ENCODE results near the gene ZNF334. TPM values are rescaled to one million over a fixed set of nuclear protein-coding genes. Genes with fewer than 3 reads are reported as not detected.

ZNF334 gene
- total RNA-seq, 1 donor from 2014 or later = 0.13 TPM

DNA sequence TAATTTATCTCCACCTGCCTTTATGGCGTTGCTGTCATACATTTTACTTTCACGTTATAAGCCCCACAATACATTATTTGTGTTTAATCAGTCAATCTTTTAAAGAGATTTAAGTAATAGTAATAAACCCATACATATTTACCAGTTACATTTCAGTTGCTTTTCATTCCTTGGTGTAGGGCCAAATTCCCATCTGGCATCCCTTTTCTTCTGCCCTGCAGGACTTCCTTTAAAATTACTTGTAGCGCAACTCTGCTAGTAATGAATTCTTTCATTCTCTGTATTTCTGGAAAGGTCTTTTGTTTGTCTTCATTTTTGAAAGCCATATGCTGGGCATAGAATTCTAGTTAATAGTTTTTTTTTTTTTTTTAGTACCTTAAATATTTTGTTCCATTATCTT is 24.9 kb downstream of the ZNF334 start:
- DNase-seq (ENCODE audit: low read depth in 2 of 2) = no peak

DNA sequence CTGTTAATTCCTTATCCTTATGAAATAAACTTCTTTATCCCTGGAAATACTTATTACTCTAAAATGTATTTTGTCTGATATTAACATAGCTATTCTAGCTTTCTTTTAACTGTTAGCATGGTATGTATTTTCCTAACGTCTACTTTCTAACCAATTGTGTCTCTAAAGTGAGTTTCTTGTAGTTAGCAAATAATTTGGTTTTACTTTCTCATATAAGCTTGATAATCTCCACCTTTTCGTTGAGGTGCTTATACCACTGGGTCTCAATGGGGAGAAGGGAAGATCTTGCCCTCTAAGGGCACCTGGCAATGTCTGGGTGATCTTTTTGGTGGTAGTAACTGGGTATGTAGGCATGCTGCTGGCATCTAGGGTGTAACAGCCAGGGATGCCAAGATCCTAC is 25.7 kb downstream of the ZNF334 start:
- DNase-seq (ENCODE audit: low read depth in 2 of 2) = no peak

DNA sequence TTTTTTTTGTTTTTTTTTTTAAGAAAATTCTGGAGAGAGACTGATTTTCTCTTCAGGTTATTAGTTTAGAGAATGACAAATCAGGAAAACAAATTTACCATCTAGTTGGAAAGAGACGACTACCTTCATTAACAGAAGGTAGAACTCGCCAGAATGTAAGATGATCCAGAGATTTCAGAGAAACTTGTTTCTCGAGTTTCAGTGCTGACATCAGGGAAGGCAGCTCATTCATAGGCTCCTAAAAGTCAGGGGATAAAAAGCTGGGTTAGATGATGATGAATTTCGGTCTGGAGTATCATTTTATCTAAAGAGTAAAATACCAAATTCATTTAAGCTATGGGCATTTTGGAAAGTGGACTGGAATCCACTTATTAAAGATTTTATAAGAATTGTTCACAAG is 27.9 kb downstream of the ZNF334 start:
- no peak for DNase-seq (ENCODE audit: low read depth in 2 of 2)

DNA sequence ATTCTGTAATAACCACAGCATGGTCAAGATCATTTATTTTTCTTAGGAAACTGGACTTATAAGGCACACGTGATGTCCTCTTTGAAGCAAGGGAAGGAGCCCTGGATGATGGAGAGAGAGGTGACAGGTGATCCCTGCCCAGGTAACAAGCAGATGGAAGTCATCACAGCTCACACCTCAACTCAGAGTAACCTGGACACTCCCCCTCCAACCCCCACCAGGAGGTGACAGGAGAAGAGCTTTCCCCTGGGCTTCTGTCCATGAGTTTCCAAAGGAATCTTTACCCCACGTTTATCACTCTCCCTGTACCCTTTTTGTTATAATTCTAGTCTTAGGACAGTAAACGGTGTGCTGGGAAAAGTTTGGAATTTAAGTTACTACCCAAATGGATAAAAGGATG is 28.4 kb downstream of the ZNF334 start:
- DNase-seq (ENCODE audit: low read depth in 2 of 2) = no peak

DNA sequence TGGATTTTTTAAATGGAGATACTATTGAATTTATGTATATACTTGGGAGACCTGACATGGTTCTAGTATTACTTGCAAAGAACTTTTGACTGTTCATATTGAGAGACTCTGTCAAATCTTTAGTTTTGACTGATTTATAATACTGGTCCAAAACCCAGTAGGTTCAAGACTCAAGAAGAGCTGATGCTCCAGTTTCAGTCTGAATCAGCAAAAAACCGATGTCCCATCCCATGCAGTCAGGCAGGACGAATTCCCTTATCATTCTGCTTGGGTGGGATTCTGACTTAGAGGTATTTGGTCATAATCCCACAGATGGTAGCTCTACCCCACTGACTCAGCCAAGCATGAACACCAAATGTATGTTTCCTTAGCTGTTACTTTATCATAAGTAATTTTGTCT is 29.5 kb downstream of the ZNF334 start:
- DNase-seq (ENCODE audit: low read depth in 2 of 2) = no peak

DNA sequence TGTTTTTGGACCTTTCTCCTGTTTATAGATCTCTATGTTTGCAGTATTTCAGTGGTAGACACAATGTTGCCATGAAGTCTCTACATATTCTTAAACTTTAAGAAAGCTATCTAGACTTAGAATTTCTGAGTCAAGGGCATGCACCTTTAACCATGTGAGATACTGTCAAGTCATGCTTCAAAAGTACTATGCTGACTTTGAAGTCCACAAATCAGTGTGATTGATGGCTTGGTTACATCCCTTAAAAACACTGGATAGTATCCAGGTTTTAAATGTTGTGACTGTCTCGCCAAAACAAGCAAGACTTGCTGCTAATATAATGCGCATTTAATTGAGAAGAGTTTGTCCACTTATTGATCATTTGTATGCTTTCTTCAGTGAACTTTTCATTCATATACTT is 30.5 kb downstream of the ZNF334 start:
- DNase-seq (ENCODE audit: low read depth in 2 of 2) = no peak

DNA sequence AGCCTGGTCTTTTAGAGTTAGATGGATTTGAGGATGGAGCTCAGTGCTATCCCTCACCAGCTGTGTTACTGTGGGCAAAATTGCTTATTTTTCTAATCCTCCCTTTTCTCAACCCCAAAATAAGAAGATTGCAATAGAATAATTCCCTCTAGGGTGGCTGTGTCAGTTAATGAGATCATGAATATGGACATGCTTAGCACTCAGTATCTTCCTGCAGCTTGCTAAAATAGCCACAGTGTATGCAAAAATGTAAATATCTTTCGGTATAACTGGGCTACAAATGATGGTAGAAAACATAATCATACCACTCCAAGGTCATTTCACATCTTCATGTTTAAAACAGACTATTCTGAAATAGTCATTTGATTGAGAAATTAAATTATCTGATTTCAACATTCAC is 35.7 kb downstream of the ZNF334 start:
- no peak for DNase-seq (ENCODE audit: low read depth in 2 of 2)

DNA sequence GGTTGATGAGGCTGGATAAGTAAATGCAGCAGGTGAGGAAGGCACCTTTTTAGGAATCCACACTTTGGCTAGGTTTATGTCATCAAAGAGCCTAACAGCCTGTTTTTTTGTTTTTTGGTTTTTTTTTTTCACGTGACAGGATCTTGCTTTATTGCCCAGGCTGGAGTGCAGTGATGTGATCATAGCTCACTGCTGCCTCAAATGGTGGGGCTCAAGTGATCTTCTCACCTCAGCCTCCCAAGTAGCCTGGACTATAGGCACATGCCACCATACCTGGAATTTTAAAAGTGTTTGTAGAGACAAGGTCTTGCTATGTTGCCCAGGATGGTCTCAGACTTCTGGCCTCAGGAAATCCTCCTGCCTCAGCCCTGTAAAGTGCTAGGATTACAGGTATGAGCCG is 36.1 kb downstream of the ZNF334 start:
- no peak for DNase-seq (ENCODE audit: low read depth in 2 of 2)

DNA sequence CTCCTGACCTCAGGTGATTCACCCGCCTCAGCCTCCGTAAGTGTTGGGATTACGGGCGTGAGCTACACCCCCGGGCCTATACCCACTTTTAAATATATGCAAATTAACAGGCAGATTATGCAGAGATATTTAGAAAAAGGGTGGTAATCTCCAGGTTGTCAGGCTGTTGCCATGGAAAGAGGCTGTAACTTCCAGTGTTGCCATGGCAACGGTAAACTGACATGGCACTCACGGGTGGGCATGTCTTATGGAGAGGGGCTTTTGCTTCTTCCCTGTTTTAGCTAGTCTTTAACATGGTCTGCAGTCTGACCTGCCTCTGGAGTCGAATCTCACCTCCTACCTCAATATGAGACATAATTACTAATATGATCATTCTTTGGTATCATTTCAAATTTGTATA is 44.9 kb downstream of the ZNF334 start:
- no peak for DNase-seq (ENCODE audit: low read depth in 2 of 2)

DNA sequence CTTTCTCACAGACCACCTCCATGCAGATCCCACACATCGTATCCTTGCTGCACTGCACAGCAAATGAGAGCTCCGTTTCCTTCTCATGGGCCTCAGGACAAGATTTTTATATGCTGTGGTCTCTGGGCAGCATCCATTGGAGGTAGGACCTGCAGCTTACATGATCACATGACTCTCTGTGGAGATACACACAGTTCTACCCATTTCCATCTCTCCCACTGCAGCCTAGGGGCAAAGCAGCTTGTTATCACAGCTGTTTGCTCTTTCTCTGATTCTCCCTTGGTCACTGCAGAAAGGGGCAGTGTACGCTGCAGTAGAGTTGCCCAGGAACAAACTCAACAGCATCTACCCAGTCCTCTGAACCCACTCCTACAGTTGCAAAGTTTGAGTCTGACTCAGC is 48.9 kb downstream of the ZNF334 start:
- DNase-seq (ENCODE audit: low read depth in 2 of 2) = no peak

DNA sequence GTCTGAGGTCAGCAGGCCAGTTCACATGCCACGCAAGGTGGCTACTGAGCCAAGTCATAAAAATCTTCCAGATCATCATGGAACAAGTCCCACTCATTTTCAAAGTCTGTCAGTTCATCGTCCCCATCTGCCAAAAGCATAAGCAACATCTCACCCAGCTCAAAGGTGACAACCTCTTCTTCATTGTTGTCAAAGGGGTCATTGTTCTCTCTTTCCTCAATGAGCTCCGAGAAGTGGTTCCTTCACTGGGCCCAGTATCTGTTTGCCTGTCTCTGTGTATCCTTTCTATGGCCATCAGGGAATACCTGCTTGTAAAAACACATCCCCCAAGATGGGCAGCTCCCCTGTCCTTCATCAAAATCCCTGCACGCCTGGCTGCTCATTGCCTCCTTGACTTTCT is 49.5 kb downstream of the ZNF334 start:
- no peak for DNase-seq (ENCODE audit: low read depth in 2 of 2)

DNA sequence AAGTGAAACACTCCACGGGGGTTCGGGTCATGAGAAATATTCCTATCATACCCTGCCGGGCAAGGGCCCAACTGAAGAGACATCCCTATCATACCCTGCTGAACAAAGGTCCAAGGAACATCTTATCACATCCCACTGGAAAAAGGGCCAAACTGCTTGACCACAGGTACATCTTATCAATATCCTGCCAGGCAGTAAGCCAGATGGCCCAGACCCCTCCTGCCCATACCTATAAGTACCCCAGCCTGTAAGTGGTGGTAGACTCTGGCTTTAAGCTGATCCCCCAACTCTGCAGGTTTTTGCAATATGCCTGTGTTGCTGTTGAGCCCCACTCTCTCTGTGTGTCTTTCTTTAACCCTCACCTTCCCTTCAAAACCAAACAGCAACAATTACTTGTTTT is 51.6 kb downstream of the ZNF334 start:
- DNase-seq (ENCODE audit: low read depth in 2 of 2) = no peak

DNA sequence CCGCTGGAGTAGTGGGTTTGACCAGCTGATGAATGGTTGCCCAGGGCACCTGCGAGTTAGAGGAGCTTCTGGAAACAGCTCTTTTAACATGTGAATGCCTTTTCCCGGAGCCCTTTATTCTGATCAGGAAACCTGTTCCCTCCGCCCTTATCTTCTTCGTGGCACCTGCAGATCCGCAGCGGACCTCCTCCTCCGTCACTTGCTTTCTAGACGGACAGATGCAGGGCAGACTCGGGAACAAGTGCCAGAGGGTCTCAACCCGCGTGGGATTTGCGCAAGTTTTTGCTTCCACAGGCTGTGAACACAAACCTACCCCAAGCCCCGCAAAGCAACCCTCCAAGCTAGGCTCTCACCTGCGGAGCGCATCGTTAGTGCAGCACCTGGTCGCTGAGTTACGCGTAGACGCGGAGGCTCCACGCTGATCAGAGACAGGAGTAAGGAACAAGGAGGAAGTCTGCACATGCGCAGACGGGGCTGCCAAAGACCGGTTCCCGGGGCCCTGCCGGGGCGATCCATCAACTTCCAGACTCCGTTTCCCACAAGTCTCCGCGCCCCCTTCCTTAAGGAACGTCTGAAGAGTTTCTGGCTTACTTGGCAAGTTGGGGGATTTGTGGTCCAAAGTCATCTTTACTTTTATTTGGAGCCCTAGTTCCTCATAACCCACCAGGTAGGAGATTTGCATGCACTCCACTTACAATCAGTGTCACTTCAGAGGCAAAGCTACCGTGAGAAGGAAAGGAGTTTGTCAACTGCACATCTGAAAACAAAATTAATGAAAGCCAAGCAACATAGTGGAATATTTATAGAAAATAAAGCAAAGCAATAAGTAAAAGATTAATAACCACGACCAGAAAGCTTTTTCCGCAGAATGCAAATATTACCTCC is 54.3 kb downstream of the ZNF334 start:
- DNase-seq (ENCODE audit: low read depth in 2 of 2) = no peak

DNA sequence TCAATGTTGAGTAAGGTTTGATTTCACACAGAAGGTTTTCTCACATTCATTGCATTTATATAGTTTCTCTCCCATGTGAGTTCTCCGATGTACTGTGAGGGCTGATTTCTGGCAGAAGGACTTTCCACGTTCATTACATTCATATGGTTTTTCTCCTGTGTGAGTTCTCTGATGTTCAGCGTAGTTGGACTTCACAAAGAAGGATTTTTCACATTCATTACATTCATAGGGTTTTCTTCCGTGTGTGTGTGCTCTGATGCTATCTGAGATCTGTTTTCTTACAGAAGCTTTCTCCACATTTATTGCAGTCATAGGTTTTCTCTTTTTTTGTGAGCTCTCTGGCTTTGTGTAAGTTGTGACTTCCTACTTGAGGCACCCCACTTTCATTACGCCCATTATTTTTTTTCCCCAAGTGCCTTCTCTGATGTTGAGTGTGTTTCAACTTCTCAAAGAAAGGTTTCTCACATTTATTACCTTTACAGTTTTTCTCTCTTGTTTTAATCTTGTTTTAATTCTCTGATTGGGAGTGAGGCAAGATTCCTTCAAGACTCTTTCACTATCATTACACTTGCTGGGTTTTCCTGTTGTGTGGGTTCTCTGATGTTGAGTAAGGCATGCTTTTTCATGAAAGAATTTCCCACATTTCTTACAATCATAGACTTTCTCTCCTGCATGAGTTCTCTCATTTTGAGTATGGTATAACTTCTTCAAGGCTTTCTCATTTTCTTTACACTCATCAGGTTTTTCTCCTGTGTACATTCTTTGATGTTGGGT is 56.9 kb downstream of the ZNF334 start:
- no peak for DNase-seq (ENCODE audit: low read depth in 2 of 2)

DNA sequence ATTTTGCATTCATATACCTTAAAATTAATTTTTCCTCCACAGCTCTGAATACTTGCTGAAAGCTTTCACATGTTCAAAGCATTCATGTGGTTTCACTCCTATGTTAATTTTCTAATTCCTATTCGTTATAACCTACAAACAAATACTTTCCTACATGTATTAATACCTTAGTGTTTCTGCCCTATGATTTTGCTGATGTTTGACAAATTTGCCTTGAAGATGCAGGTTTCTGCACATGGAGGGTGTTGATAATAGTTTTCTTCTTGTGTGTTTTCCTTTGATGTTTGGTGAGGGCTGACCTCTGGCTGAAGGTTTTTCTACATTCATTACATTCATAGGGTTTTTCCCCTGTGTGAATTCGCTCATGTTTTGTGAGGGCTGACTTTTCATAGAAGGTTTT is 57.6 kb downstream of the ZNF334 start:
- DNase-seq (ENCODE audit: low read depth in 2 of 2) = no peak

Other genes with a start within 250 kb of the ZNF334 start
- gene CDH22, start 205.1 kb downstream of the ZNF334 start, total RNA-seq = under 0.01 and 0.13 TPM in 2 replicates
- 16.9 and 29.7 TPM in 2 replicates for gene ELMO2, start 106.9 kb downstream of the ZNF334 start, total RNA-seq
- not detected in 2 replicates for gene OCSTAMP, start 37.1 kb upstream of the ZNF334 start, total RNA-seq
- under 0.01 and 0.13 TPM in 2 replicates for gene SLC13A3, start 137.9 kb upstream of the ZNF334 start, total RNA-seq
- gene TP53RK, start 175.9 kb upstream of the ZNF334 start, total RNA-seq = 8.5 and 10.6 TPM in 2 replicates
- gene SLC2A10, start 196.1 kb upstream of the ZNF334 start, total RNA-seq = 5.4 and 12.3 TPM in 2 replicates

Data from dermis microvascular lymphatic vessel endothelial cell (primary cell).